Hematopoietic multipotent progenitor cell (in vitro differentiated cells): ENCODE data around the gene LMF1. TPM values are rescaled to one million over a fixed set of nuclear protein-coding genes. Genes with fewer than 3 reads are reported as not detected.
"Not testable (repeated sequence)": the region's sequence is repeated elsewhere in the genome, so short reads cannot be mapped to it uniquely, and the experiment has no call there.

ENCODE experiments used
- DNase-seq, 3 donors: peaks; one replicate each; pipeline ENCODE4 v3.0.0-alpha.2; 2011 to 2015; ENCODE audit warnings: low read depth in 2 of 3, low spot score in 2 of 3
- total RNA-seq: library from RNA; depleted of rRNA; stranded (reverse); fragments of >200 nt; gene quantifications from one replicate; pipeline ENCODE4 v1.2.3, GENCODE V29; 2012

LMF1 gene
- total RNA-seq, 1 donor = 45.2 TPM

- DNase-seq = no peak
Observed at GRCh38 chr16:873889-874288, 96.9 kb downstream of the LMF1 start.

DNA sequence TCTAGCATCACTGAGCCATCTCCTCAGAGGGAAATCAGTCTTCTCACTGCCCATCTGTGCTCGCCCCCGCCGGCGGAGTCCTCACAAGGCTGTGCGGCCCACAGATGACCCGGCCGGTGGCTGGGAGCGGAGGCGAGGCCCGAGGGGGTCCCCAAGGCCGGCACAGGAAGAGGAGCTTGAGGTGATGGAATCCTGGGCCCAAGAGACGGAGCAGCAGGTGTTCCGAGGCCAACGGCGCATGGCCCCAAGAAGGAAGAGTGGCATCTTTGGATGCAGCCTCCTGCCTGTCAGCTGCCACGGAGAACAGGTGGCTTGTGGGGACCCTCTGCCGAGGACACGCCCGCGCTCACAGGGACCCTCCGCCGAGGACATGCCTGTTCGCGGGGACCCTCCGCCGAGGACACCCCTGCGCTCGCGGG is 97.5 kb downstream of the LMF1 start:
- DNase-seq = no peak

DNA sequence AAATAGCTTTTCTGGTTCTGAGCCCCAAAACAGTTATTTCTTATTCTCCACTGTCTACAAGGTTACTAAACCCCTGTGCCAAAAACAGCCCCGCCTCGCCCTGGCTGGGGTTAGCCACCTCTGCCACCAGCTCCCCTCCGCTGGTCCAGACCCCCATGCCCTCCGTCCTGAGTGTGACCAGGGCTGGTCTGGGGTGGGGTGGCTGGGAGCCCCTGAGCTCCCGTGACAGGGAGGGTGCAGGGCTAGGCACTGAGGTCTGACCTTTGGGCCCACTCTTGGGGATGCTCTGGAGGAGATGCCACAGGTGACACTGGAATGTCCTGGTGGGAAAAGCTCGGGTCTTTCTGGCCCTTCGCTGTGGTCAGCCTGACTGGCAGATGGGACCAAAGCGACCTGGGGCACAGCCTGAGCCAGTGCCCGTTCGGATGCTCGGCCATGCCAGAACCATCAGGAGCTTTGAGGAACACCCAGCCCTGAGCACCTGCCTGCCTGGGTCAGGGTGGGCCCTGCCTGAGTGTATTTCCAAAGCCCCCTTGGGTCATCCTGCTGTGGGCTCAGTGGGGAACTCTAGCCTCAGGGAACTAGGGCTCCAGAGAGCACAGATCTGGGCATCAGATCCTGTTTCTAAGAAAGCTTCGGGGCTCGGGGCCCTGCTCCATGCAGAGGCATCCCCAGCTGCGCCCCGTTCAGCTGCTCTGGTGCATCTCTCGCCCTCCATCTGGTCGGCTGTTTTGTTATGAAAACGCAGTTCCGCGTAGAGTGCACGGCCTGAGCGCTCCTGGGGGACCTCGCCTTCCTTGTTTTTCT is 98.1 kb downstream of the LMF1 start:
- DNase-seq = no peak

- DNase-seq = no peak
Observed at GRCh38 chr16:871562-872345, 99.0 kb downstream of the LMF1 start.

GRCh38 chr16:870856-871561 is 99.8 kb downstream of the LMF1 start:
- DNase-seq = peak in 1 of 3 donors; percentile 10

GRCh38 chr16:869823-870641 is 100.8 kb downstream of the LMF1 start:
- DNase-seq = no peak

- no peak for DNase-seq
Observed at GRCh38 chr16:868846-869822, 101.7 kb downstream of the LMF1 start.

GRCh38 chr16:868386-868755 is 102.4 kb downstream of the LMF1 start:
- no peak for DNase-seq

GRCh38 chr16:867421-868385 is 103.1 kb downstream of the LMF1 start:
- DNase-seq = no peak

- DNase-seq = no peak
Observed at GRCh38 chr16:866252-866896, 104.4 kb downstream of the LMF1 start.

DNA sequence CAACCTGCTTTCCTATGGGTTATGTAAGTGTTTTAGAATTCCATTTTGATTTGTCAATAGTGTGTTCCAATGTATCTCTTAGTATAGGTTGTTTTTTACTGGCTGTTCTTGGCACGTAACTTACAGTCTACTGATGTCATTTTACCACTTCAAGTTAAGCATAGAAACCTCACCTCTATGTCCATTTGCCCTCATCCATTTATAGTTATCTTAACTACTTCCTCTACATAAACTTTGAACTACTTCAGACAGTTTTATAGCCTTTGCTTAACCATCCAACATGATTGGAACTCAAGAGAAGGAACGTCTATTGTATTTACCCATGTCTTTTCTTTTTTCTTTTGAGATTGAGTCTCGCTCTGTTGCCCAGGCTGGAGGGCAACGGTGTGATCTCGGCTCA is 105.8 kb downstream of the LMF1 start:
- DNase-seq = no peak

DNA sequence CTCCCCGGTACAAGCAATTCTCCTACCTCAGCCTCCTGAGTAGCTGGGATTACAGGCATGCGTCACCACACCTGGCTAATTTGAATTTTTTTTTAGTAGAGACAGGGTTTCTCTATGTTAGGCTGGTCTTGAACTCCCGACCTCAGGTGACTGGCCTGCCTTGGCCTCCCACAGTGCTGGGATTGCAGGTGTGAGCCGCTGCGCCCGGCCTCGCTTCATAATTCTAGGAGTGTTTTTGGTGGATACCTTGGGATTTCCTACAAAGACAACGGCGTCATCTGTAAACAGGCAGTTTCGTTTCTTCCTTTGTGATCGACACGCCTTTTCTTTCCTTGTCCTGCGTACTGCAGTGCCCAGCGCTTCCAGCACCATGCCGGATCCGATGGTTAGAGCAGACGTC is 109.3 kb downstream of the LMF1 start:
- no peak for DNase-seq

DNA sequence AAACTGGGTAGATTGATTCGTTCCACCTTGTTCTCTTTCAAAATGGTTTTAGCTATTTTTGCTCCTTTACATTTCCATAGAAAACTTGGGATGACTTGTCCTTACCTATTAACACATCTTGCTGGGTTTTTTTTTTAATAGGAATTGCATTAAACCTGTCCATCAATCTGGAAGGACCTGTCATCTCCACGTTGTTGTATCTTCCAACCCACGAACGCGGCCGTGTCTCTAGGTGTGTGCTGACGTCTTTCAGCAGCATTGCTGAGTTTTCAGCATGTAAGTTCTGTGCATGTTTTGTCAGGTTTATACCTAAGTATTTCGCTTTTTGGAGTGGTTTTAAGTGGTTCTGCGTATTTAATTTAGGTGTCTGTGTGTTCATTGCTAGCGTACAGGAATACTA is 109.9 kb downstream of the LMF1 start:
- DNase-seq = no peak

DNA sequence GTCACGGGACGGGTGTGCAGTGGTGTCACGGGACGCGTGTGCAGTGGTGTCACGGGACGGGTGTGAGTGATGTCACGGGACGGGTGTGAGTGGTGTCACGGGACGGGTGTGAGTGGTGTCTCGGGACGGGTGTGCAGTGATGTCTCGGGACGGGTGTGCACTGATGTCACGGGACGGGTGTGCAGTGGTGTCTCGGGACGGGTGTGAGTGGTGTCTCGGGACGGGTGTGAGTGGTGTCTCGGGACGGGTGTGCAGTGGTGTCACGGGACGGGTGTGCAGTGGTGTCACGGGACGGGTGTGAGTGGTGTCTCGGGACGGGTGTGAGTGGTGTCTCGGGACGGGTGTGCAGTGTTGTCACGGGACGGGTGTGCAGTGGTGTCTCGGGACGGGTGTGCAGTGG is 111.8 kb downstream of the LMF1 start:
- DNase-seq = not testable (repeated sequence)

GRCh38 chr16:858441-858840 is 112.3 kb downstream of the LMF1 start:
- DNase-seq = not testable (repeated sequence)

- no peak for DNase-seq
Observed at GRCh38 chr16:856811-857210, 114.0 kb downstream of the LMF1 start.

GRCh38 chr16:856101-856500 is 114.7 kb downstream of the LMF1 start:
- DNase-seq = no peak

DNA sequence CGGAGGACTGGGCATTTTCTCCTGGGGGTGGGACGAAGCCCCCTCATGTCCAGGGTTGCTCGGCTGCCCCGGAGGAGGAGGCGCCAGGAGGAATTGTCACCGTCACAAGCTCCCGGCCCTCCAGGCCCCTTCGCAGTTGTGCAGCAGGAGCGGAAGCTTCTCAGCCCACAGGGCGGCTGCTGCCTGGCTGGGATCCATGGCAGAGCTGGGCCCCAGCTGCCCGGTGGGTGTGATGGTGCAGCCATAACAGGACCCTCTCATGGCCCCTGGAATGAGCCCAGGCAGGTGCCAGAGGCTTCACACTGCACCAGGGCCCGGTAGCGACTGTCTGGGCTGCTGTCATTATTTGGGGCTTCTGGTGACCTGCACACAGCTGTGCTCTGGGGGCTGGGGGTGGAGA is 115.3 kb downstream of the LMF1 start:
- no peak for DNase-seq
